Mesenchymal stem cell (in vitro differentiated cells and primary cell): ENCODE measurements around the gene FUBP3. TPM values are rescaled to one million over a fixed set of nuclear protein-coding genes. Genes with fewer than 3 reads are reported as not detected.
A peak's percentile ranks its signal among the peaks of the same experiment; 100 is the strongest.

Source experiments
- DNase-seq: peaks from one replicate; pipeline ENCODE4 v3.0.0-alpha.2; 2013
- H2AFZ ChIP-seq: one replicate; pipeline ENCODE4 v1.6.1; 2013; ENCODE audit warnings: low read depth, mild to moderate bottlenecking, control low read depth, inconsistent platforms, low read length, moderate library complexity
- H2AK5ac ChIP-seq: 2 replicates; pipeline ENCODE4 v1.6.1; 2013; ENCODE audit warnings: low read length, moderate library complexity, mild to moderate bottlenecking, inconsistent platforms; ENCODE audit not compliant: severe bottlenecking
- H2BK120ac ChIP-seq: one replicate; pipeline ENCODE4 v1.6.1; 2013; ENCODE audit warnings: low read depth, mild to moderate bottlenecking, inconsistent platforms, low read length, moderate library complexity
- H2BK12ac ChIP-seq, 2 experiments: one replicate each; pipeline ENCODE4 v1.6.1; 2013; ENCODE audit warnings: inconsistent platforms in 2 of 2, low read length in 2 of 2, mild to moderate bottlenecking in 2 of 2, moderate library complexity in 2 of 2, control low read depth in 1 of 2
- H2BK15ac ChIP-seq: one replicate; pipeline ENCODE4 v1.6.1; 2013; ENCODE audit warnings: mild to moderate bottlenecking, low read depth, inconsistent platforms; ENCODE audit not compliant: poor library complexity, severe bottlenecking
- H2BK5ac ChIP-seq: 2 replicates; pipeline ENCODE4 v1.6.1; 2013; ENCODE audit warnings: low read depth, mild to moderate bottlenecking, low read length, control low read depth, inconsistent platforms; ENCODE audit not compliant: poor library complexity, severe bottlenecking
- H3K14ac ChIP-seq, 2 experiments: one replicate each; pipeline ENCODE4 v1.6.1; 2013; ENCODE audit warnings: inconsistent platforms in 2 of 2, low read length in 2 of 2, control low read depth in 1 of 2, mild to moderate bottlenecking in 1 of 2, moderate library complexity in 1 of 2
- H3K18ac ChIP-seq, 2 experiments: one replicate each; pipeline ENCODE4 v1.6.1; 2013; ENCODE audit warnings: inconsistent platforms in 2 of 2, low read length in 2 of 2, control low read depth in 1 of 2, low read depth in 1 of 2, mild to moderate bottlenecking in 1 of 2
- H3K23ac ChIP-seq, 2 experiments: one replicate each; pipeline ENCODE4 v1.6.1; 2013; ENCODE audit warnings: inconsistent platforms in 2 of 2, low read length in 2 of 2, mild to moderate bottlenecking in 2 of 2, moderate library complexity in 2 of 2, control low read depth in 1 of 2
- H3K27ac ChIP-seq: 2 replicates; pipeline ENCODE4 v1.5.1; 2013; ENCODE audit warnings: mild to moderate bottlenecking, moderate library complexity, low read length, control low read depth, inconsistent platforms; ENCODE audit not compliant: poor library complexity, severe bottlenecking
- H3K27me3 ChIP-seq, 2 experiments: 2 replicates each; pipeline versions ENCODE4 v1.6.1 to v1.7.0; 2013; ENCODE audit warnings: low read length in 2 of 2, mild to moderate bottlenecking in 2 of 2, moderate library complexity in 2 of 2, control low read depth in 1 of 2, inconsistent platforms in 1 of 2; ENCODE audit not compliant: control insufficient read depth in 1 of 2, insufficient read depth in 1 of 2
- H3K36me3 ChIP-seq, 2 experiments: 2 replicates each; pipeline versions ENCODE4 v1.6.1 to v1.7.0; 2013; ENCODE audit warnings: low read length in 2 of 2, control low read depth in 1 of 2, inconsistent platforms in 1 of 2, low read depth in 1 of 2, mild to moderate bottlenecking in 1 of 2; ENCODE audit not compliant: insufficient read depth in 2 of 2, control insufficient read depth in 1 of 2
- H3K4ac ChIP-seq, 2 experiments: one replicate each; pipeline ENCODE4 v1.6.1; 2013; ENCODE audit warnings: inconsistent platforms in 2 of 2, low read length in 2 of 2, mild to moderate bottlenecking in 2 of 2, moderate library complexity in 2 of 2, control low read depth in 1 of 2, low read depth in 1 of 2
- H3K4me1 ChIP-seq: 2 replicates; pipeline ENCODE4 v1.6.1; 2013; ENCODE audit warnings: low read depth, low read length, control low read depth; ENCODE audit not compliant: control insufficient read depth, insufficient read depth
- H3K4me2 ChIP-seq: 2 replicates; pipeline ENCODE4 v1.6.1; 2013; ENCODE audit warnings: low read length, mild to moderate bottlenecking, inconsistent platforms; ENCODE audit not compliant: poor library complexity, severe bottlenecking
- H3K4me3 ChIP-seq, 2 experiments: 2 replicates each; pipeline versions ENCODE4 v1.5.1 to v1.7.0; 2013; ENCODE audit warnings: low read length in 2 of 2, mild to moderate bottlenecking in 2 of 2, control low read depth in 1 of 2, low read depth in 1 of 2; ENCODE audit not compliant: insufficient read depth in 1 of 2
- H3K79me1 ChIP-seq: replicated peaks from 2 replicates; pipeline ENCODE4 v1.6.1; 2013; ENCODE audit warnings: mild to moderate bottlenecking, control low read depth, low read length, inconsistent platforms; ENCODE audit not compliant: poor library complexity, severe bottlenecking
- H3K9ac ChIP-seq: 2 replicates; pipeline ENCODE4 v1.7.0; 2013; ENCODE audit warnings: mild to moderate bottlenecking, low read length, moderate library complexity
- H3K9me3 ChIP-seq: 2 replicates; pipeline ENCODE4 v1.7.0; 2013; ENCODE audit warnings: mild to moderate bottlenecking, low read length; ENCODE audit not compliant: control insufficient read depth
- H4K8ac ChIP-seq: one replicate; pipeline ENCODE4 v1.6.1; 2013; ENCODE audit warnings: inconsistent platforms, mild to moderate bottlenecking, low read length, moderate library complexity
- H4K91ac ChIP-seq: one replicate; pipeline ENCODE4 v1.6.1; 2013; ENCODE audit warnings: mild to moderate bottlenecking, low read length, inconsistent platforms
- WGBS: methylation state at CpG from one replicate; pipeline ENCODE4 v1.1.7; 2013; ENCODE audit warnings: mixed read lengths; 5-methylcytosine and 5-hydroxymethylcytosine counted together
- polyA plus RNA-seq, 2 experiments: library from polyadenylated mRNA; stranded (reverse); fragments of 200-250 nt; gene quantifications; one replicate each; pipeline ENCODE4 v1.2.3, GENCODE V29; 2013

FUBP3 gene
- 38.9 TPM for polyA plus RNA-seq (2013, experiment 1 of 2)
- 38.0 TPM for polyA plus RNA-seq (2013, experiment 2 of 2)

GRCh38 chr9:130578865-130579737, at the start of gene FUBP3:
Gene FUBP3, plus strand, starts transcription at chr9:130579577. Its CDS starts 104 bp downstream, at chr9:130579681.
- peak within 1 kb of the TSS; percentile 95 for H4K91ac ChIP-seq
- H2AFZ ChIP-seq: peak within 1 kb of the TSS; percentile 80
- peaks cover 5 to 25% of the 10 kb centered on the region in 2 experiments for H3K36me3 ChIP-seq
- H3K27ac ChIP-seq: peak within 1 kb of the TSS; percentile 90
- no peaks in the 10 kb centered on the region for H3K9me3 ChIP-seq
- under 1% methylated on average over 59 of the region's 74 CpGs for WGBS
- H3K4me1 ChIP-seq: peaks cover 6% of the 10 kb centered on the region
- H3K14ac ChIP-seq: peak within 1 kb of the TSS in 1 of 2 experiments; percentile 99
- peak; percentile 94 for DNase-seq
- peak within 1 kb of the TSS; percentile 94 to 97 for H3K18ac ChIP-seq
- H2BK12ac ChIP-seq: peak within 1 kb of the TSS in 1 of 2 experiments; percentile 70
- H3K4ac ChIP-seq: peak within 1 kb of the TSS; percentile 90 to 97
- peaks cover 9% of the 10 kb centered on the region for H3K79me1 ChIP-seq
- peak within 1 kb of the TSS; percentile 91 for H2BK15ac ChIP-seq
- H3K4me2 ChIP-seq: peak within 1 kb of the TSS; percentile 87
- peak within 1 kb of the TSS; percentile 62 for H2AK5ac ChIP-seq
- peak within 1 kb of the TSS; percentile 85 to 99 for H3K4me3 ChIP-seq
- peak within 1 kb of the TSS; percentile 77 for H2BK120ac ChIP-seq
- H3K9ac ChIP-seq: peak within 1 kb of the TSS; percentile 100
- H3K23ac ChIP-seq: peak within 1 kb of the TSS; percentile 11 to 53
- H2BK5ac ChIP-seq: peak within 1 kb of the TSS; percentile 61
- no peaks in the 10 kb centered on the region for H3K27me3 ChIP-seq
- H4K8ac ChIP-seq: peak within 1 kb of the TSS; percentile 99

GRCh38 chr9:130530938-130531337, 48.4 kb upstream of the FUBP3 start:
- H3K23ac ChIP-seq: no peak overlapping the region
- H2AK5ac ChIP-seq: no peak overlapping the region
- H3K27me3 ChIP-seq: peaks cover 39 to 53% of the 10 kb centered on the region in 2 experiments
- peaks cover 0 to 2% of the 10 kb centered on the region in 2 experiments for H3K36me3 ChIP-seq
- no peaks in the 10 kb centered on the region for H3K9me3 ChIP-seq
- H3K18ac ChIP-seq: no peak overlapping the region
- no peak overlapping the region for H3K14ac ChIP-seq
- H2BK12ac ChIP-seq: no peak overlapping the region
- H2AFZ ChIP-seq: no peak overlapping the region
- no peaks in the 10 kb centered on the region for H3K79me1 ChIP-seq
- no peak overlapping the region for H3K4ac ChIP-seq
- no peak overlapping the region for H4K91ac ChIP-seq
- H2BK120ac ChIP-seq: no peak overlapping the region
- no peak overlapping the region for H3K4me3 ChIP-seq
- H3K27ac ChIP-seq: no peak overlapping the region
- 89% methylated on average over 8 of the region's 9 CpGs for WGBS
- peaks cover 1% of the 10 kb centered on the region for H3K4me1 ChIP-seq
- no peak overlapping the region for H2BK5ac ChIP-seq
- no peak overlapping the region for H3K9ac ChIP-seq
- H3K4me2 ChIP-seq: no peak overlapping the region
- no peak overlapping the region for H4K8ac ChIP-seq
- H2BK15ac ChIP-seq: no peak overlapping the region
- DNase-seq: no peak

GRCh38 chr9:130531670-130532069, 47.7 kb upstream of the FUBP3 start:
- no peak overlapping the region for H3K23ac ChIP-seq
- no peak overlapping the region for H2AK5ac ChIP-seq

GRCh38 chr9:130532426-130533080, 46.8 kb upstream of the FUBP3 start:
- H2AFZ ChIP-seq: no peak overlapping the region
- no peak overlapping the region for H3K4me2 ChIP-seq
- H3K14ac ChIP-seq: no peak overlapping the region

More at GRCh38 chr9:130531670-130532069, 47.7 kb upstream of the FUBP3 start:
- no peak overlapping the region for H3K4ac ChIP-seq
- H4K91ac ChIP-seq: no peak overlapping the region
- WGBS: 94% methylated on average over 6 of the region's 8 CpGs
- no peak overlapping the region for H2AFZ ChIP-seq
- no peak overlapping the region for H3K4me3 ChIP-seq
- H2BK120ac ChIP-seq: no peak overlapping the region
- H3K9ac ChIP-seq: no peak overlapping the region
- H3K79me1 ChIP-seq: no peaks in the 10 kb centered on the region
- no peak overlapping the region for H3K27ac ChIP-seq
- peaks cover 1% of the 10 kb centered on the region for H3K4me1 ChIP-seq
- H2BK12ac ChIP-seq: no peak overlapping the region
- no peak overlapping the region for H2BK15ac ChIP-seq
- no peak overlapping the region for H3K4me2 ChIP-seq
- no peak overlapping the region for H3K18ac ChIP-seq
- no peaks in the 10 kb centered on the region for H3K9me3 ChIP-seq
- H2BK5ac ChIP-seq: no peak overlapping the region
- no peak for DNase-seq
- peaks cover 0 to 2% of the 10 kb centered on the region in 2 experiments for H3K36me3 ChIP-seq
- H3K27me3 ChIP-seq: peaks cover 39 to 53% of the 10 kb centered on the region in 2 experiments
- H4K8ac ChIP-seq: no peak overlapping the region
- H3K14ac ChIP-seq: no peak overlapping the region

More at GRCh38 chr9:130532426-130533080, 46.8 kb upstream of the FUBP3 start:
- Histone ChIP-seq H2BK15ac (no peak overlapping the region), H2AK5ac (no peak overlapping the region), H3K9ac (no peak overlapping the region), H3K4me1 (no peaks in the 10 kb centered on the region), H3K18ac (no peak overlapping the region), H3K36me3 (peaks cover 0 to 2% of the 10 kb centered on the region in 2 experiments), H3K4ac (no peak overlapping the region), H3K79me1 (no peaks in the 10 kb centered on the region), H2BK12ac (no peak overlapping the region), H3K9me3 (no peaks in the 10 kb centered on the region), H3K27me3 (peaks cover 44 to 53% of the 10 kb centered on the region in 2 experiments), H4K8ac (no peak overlapping the region), H3K4me3 (no peak overlapping the region), H3K27ac (no peak overlapping the region), H4K91ac (no peak overlapping the region), H2BK120ac (no peak overlapping the region), H2BK5ac (no peak overlapping the region), H3K23ac (no peak overlapping the region)
- no peak for DNase-seq
- 71% methylated on average over 10 of the region's 10 CpGs for WGBS
